ENCODE measurements around the gene COL2A1.

DNA sequence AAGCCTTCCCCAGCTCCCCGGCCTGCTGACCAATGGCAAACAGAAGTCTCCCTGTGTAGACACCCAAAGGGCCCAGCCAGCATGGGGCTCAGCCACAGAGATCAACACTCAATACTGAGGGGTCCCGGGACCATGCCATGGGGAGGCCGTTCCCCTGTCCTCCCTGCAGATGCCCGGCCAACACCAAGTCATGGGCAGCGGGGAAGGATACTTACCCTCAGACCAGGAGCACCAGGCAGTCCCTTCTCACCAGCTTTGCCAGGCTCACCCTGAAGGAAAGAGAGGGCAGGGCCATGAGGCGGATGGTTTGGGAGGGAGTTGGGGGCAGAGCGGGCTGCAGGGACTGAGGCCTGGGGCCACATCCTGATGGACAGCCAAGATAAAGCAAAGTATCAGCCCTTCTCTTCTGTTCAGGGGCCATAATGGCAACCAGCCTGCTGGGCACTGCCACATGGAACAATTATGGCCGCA lies 19.9 kb downstream of the COL2A1 start:
- TF ChIP-seq GATA3 (IDR thresholded peaks at IDR 0.05; ENCODE audit: low read depth, low read length) = no peak
- no peak for TF ChIP-seq GATA2 (IDR thresholded peaks at IDR 0.05; ENCODE audit: low read depth, low read length)

Measured in SH-SY5Y (cell line).